Smooth muscle cell (in vitro differentiated cells): Measurements from ENCODE around the gene OSM. TPM values are rescaled to one million over a fixed set of nuclear protein-coding genes. Genes with fewer than 3 reads are reported as not detected.

Source experiments
- DNase-seq: peaks from one replicate; lab custom pipeline; 2025; ENCODE audit not compliant: unreplicated experiment; lab: John Stamatoyannopoulos, UW
- H2AFZ ChIP-seq: fragments of 200-600 bp; sonication (generic); 2 replicates; pipeline ENCODE4 v1.6.0; 2016; ENCODE audit warnings: antibody characterized with exemption, low read depth, mild to moderate bottlenecking
- H3F3A ChIP-seq: fragments of 200-600 bp; sonication (generic); 2 replicates; pipeline ENCODE4 v1.6.0; 2017; ENCODE audit warnings: antibody characterized with exemption, low read depth
- H3K27ac ChIP-seq: fragments of 200-600 bp; sonication (generic); 2 replicates; pipeline ENCODE4 v1.5.1; 2016; ENCODE audit warnings: low read depth, mild to moderate bottlenecking
- H3K27me3 ChIP-seq: fragments of 200-600 bp; sonication (generic); 2 replicates; pipeline ENCODE4 v1.6.1; 2016; ENCODE audit warnings: low read depth, mild to moderate bottlenecking
- H3K36me3 ChIP-seq: fragments of 200-600 bp; sonication (generic); 2 replicates; pipeline ENCODE4 v1.5.1; 2016; ENCODE audit warnings: low read depth
- H3K4me1 ChIP-seq: fragments of 200-600 bp; sonication (generic); 2 replicates; pipeline ENCODE4 v1.5.1; 2016; ENCODE audit warnings: low read depth
- H3K4me2 ChIP-seq: fragments of 200-600 bp; sonication (generic); 2 replicates; pipeline ENCODE4 v1.6.0; 2016; ENCODE audit warnings: mild to moderate bottlenecking
- H3K4me3 ChIP-seq: fragments of 200-600 bp; sonication (generic); 2 replicates; pipeline ENCODE4 v1.5.1; 2016; ENCODE audit warnings: mild to moderate bottlenecking
- H3K79me2 ChIP-seq: fragments of 200-600 bp; sonication (generic); 2 replicates; pipeline ENCODE4 v1.6.0; 2016; ENCODE audit warnings: low read depth, mild to moderate bottlenecking
- H3K9ac ChIP-seq: fragments of 200-600 bp; sonication (generic); 2 replicates; pipeline ENCODE4 v1.6.0; 2016; ENCODE audit warnings: low read depth
- H3K9me3 ChIP-seq: fragments of 200-600 bp; sonication (generic); replicated peaks from 2 replicates; pipeline ENCODE4 v1.5.1; 2016; ENCODE audit warnings: low read depth
- H4K20me1 ChIP-seq: fragments of 200-600 bp; sonication (generic); 2 replicates; pipeline ENCODE4 v1.6.0; 2016; ENCODE audit warnings: low read depth
- WGBS: methylation state at CpG from one replicate; pipeline ENCODE4 v1.1.7; 2016; ENCODE audit warnings: low lambda C conversion rate; 5-methylcytosine and 5-hydroxymethylcytosine counted together
- polyA plus RNA-seq: library from polyadenylated mRNA; unstranded; fragments of >200 nt; fragmentation: Nextera tagmentation; extraction: Ambion mirVana; gene quantifications from 2 replicates; pipeline ENCODE4 v1.2.1, GENCODE V29; 2016
- total RNA-seq: library from RNA; depleted of rRNA; stranded (reverse); fragments of >200 nt; gene quantifications from 2 replicates; pipeline ENCODE4 v1.2.3, GENCODE V29; 2014
- TF ChIP-seq, protein P1 (sequence below): fragments of 200-600 bp; sonication (generic); IDR thresholded peaks from 2 replicates; pipeline ENCODE4 v1.5.1; 2017; ENCODE audit warnings: borderline replicate concordance, mild to moderate bottlenecking, antibody characterized with exemption; ENCODE audit not compliant: insufficient read depth, poor library complexity, severe bottlenecking

OSM gene
- total and polyA plus RNA-seq, 2 experiments from 2014 or later: 0.14 to 0.27 TPM

GRCh38 chr22:30289141-30289979 is 22.7 kb upstream of the OSM start, which contains the start of gene CASTOR1:
Gene CASTOR1, minus strand, starts transcription at chr22:30289505. Its CDS starts 8 bp downstream, at chr22:30289497.
- H3K27ac ChIP-seq: peak within 1 kb of the TSS; percentile 36
- DNase-seq: peak; percentile 92

GRCh38 chr22:30288419-30289140 is 21.9 kb upstream of the OSM start:
- no peaks in the 10 kb centered on the region for H3K36me3 ChIP-seq
- TF ChIP-seq, protein P1, sequence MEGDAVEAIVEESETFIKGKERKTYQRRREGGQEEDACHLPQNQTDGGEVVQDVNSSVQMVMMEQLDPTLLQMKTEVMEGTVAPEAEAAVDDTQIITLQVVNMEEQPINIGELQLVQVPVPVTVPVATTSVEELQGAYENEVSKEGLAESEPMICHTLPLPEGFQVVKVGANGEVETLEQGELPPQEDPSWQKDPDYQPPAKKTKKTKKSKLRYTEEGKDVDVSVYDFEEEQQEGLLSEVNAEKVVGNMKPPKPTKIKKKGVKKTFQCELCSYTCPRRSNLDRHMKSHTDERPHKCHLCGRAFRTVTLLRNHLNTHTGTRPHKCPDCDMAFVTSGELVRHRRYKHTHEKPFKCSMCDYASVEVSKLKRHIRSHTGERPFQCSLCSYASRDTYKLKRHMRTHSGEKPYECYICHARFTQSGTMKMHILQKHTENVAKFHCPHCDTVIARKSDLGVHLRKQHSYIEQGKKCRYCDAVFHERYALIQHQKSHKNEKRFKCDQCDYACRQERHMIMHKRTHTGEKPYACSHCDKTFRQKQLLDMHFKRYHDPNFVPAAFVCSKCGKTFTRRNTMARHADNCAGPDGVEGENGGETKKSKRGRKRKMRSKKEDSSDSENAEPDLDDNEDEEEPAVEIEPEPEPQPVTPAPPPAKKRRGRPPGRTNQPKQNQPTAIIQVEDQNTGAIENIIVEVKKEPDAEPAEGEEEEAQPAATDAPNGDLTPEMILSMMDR: no peak
- peak overlapping the region; percentile 36 for H3K27ac ChIP-seq
- H3K79me2 ChIP-seq: no peaks in the 10 kb centered on the region
- peak overlapping the region; percentile 63 for H3K9ac ChIP-seq
- H3K9me3 ChIP-seq: no peaks in the 10 kb centered on the region
- H2AFZ ChIP-seq: no peak overlapping the region
- H3K4me1 ChIP-seq: peaks cover 14% of the 10 kb centered on the region
- H3F3A ChIP-seq: peaks cover 17% of the 10 kb centered on the region
- H3K4me2 ChIP-seq: peak overlapping the region; percentile 93
- no peak for DNase-seq
- peaks cover 38% of the 10 kb centered on the region for H4K20me1 ChIP-seq
- 21% methylated on average over 26 of the region's 27 CpGs for WGBS
- no peaks in the 10 kb centered on the region for H3K27me3 ChIP-seq
- peak overlapping the region; percentile 79 for H3K4me3 ChIP-seq

More at GRCh38 chr22:30289141-30289979, 22.7 kb upstream of the OSM start, which contains the start of gene CASTOR1:
- H3K4me2 ChIP-seq: peak within 1 kb of the TSS; percentile 93
- no peaks in the 10 kb centered on the region for H3K27me3 ChIP-seq
- peak within 1 kb of the TSS; percentile 63 for H3K9ac ChIP-seq
- peak within 1 kb of the TSS; percentile 79 for H3K4me3 ChIP-seq
- H4K20me1 ChIP-seq: peaks cover 46% of the 10 kb centered on the region
- 2% methylated on average over 63 of the region's 85 CpGs for whole genome bisulfite sequencing
- no peaks in the 10 kb centered on the region for H3K36me3 ChIP-seq
- no peak within 1 kb of the TSS for H2AFZ ChIP-seq
- TF ChIP-seq, protein P1: no peak
- H3K79me2 ChIP-seq: no peaks in the 10 kb centered on the region
- H3K4me1 ChIP-seq: peaks cover 14% of the 10 kb centered on the region
- peaks cover 17% of the 10 kb centered on the region for H3F3A ChIP-seq
- no peaks in the 10 kb centered on the region for H3K9me3 ChIP-seq

- Histone ChIP-seq H3K27ac (peak overlapping the region; percentile 36), H3K36me3 (no peaks in the 10 kb centered on the region), H3K4me1 (peaks cover 14% of the 10 kb centered on the region), H3F3A (peaks cover 17% of the 10 kb centered on the region), H3K4me3 (peak overlapping the region; percentile 79), H3K9me3 (no peaks in the 10 kb centered on the region), H3K27me3 (no peaks in the 10 kb centered on the region), H3K79me2 (no peaks in the 10 kb centered on the region), H3K9ac (no peak overlapping the region), H3K4me2 (peak overlapping the region; percentile 93), H4K20me1 (peaks cover 31% of the 10 kb centered on the region), H2AFZ (no peak overlapping the region)
- peak; percentile 57 for DNase-seq
- WGBS: 28% methylated on average over 5 of the region's 5 CpGs
- TF ChIP-seq, protein P1: peak; percentile 60
Measured at GRCh38 chr22:30287648-30288418, 21.2 kb upstream of the OSM start.
